GM12878 (cell line): Measurements from ENCODE around the gene MICALL2. TPM values are rescaled to one million over a fixed set of nuclear protein-coding genes. Genes with fewer than 3 reads are reported as not detected.

ENCODE experiments used
- ATAC-seq: fragments of 200-7000 bp; cut with Tn5 transposase; 3 replicates; pipeline ENCODE4 v1.9.1; 2020; ENCODE audit warnings: mild to moderate bottlenecking, moderate library complexity
- BruUV-seq: library from RNA; stranded (reverse); fragments of 400-500 nt; replicated peaks from 2 replicates; lab custom pipeline; 2021; lab: Mats Ljungman, UMichigan
- CTCF ChIA-PET: fragments of 300-600 bp; sonication (Branson Sonifier 250); formaldehyde crosslinking; extraction: SDS; loops from one replicate; lab custom pipeline; 2021; ENCODE audit warnings: inconsistent platforms; lab: Yijun Ruan, JAX
- POLR2A ChIA-PET: fragments of 350-600 bp; formaldehyde crosslinking; extraction: SDS; loops from one replicate; lab custom pipeline; 2021; ENCODE audit warnings: inconsistent platforms; lab: Charles Lee
- RAD21 ChIA-PET: fragments of 300-600 bp; sonication (Branson Sonifier 250); formaldehyde crosslinking; loops from one replicate; lab custom pipeline; 2023; ENCODE audit warnings: antibody characterized with exemption; ENCODE audit not compliant: unreplicated experiment; lab: Charles Lee
- SMC1A ChIA-PET: fragments of 300-600 bp; sonication (Branson Sonifier 250); formaldehyde crosslinking; loops from one replicate; lab custom pipeline; 2023; ENCODE audit not compliant: unreplicated experiment, uncharacterized antibody; lab: Charles Lee
- DNase-seq: peaks from one replicate; pipeline ENCODE4 v3.0.0-alpha.2; 2011; ENCODE audit warnings: low read depth, low spot score
- FAIRE-seq: peaks from 3 replicates; lab custom pipeline; 2011; peaks lifted over from hg19 to GRCh38; lab: Jason Lieb, UNC
- H2AFZ ChIP-seq: 2 replicates; pipeline ENCODE4 v1.6.0; 2011; ENCODE audit warnings: low read depth, low read length, control low read depth; ENCODE audit not compliant: control insufficient read depth
- H3K27ac ChIP-seq: 2 replicates; pipeline ENCODE4 v1.5.1; 2011; ENCODE audit warnings: control low read depth; ENCODE audit not compliant: control insufficient read depth, insufficient read depth
- H3K27me3 ChIP-seq, 2 experiments: replicated peaks in 1 of 2; 2 replicates each; pipeline versions ENCODE4 v1.6.0 to v1.6.1; 2011; ENCODE audit warnings: low read length in 1 of 2; ENCODE audit not compliant: control insufficient read depth in 2 of 2, insufficient read depth in 2 of 2
- H3K36me3 ChIP-seq, 2 experiments: 2 replicates each; pipeline ENCODE4 v1.5.1; 2011; ENCODE audit warnings: low read length in 1 of 2; ENCODE audit not compliant: control insufficient read depth in 2 of 2, insufficient read depth in 2 of 2
- H3K4me1 ChIP-seq: 2 replicates; pipeline ENCODE4 v1.6.1; 2011; ENCODE audit warnings: mild to moderate bottlenecking, low read length, moderate library complexity, mixed read lengths; ENCODE audit not compliant: control insufficient read depth, insufficient read depth
- H3K4me2 ChIP-seq: 2 replicates; pipeline ENCODE4 v1.6.0; 2011; ENCODE audit warnings: control low read depth; ENCODE audit not compliant: control insufficient read depth, insufficient read depth
- H3K4me3 ChIP-seq: fragments of 200-600 bp; sonication (generic); 2 replicates; pipeline ENCODE4 v1.5.1; 2016
- H3K79me2 ChIP-seq: 2 replicates; pipeline ENCODE4 v1.6.0; 2011; ENCODE audit warnings: low read length; ENCODE audit not compliant: control insufficient read depth, insufficient read depth
- H3K9ac ChIP-seq: 2 replicates; pipeline ENCODE4 v1.8.0; 2011; ENCODE audit warnings: low read length, control low read depth, mixed read lengths; ENCODE audit not compliant: control insufficient read depth, insufficient read depth
- H3K9me3 ChIP-seq: replicated peaks from 3 replicates; pipeline ENCODE4 v1.5.1; 2011; ENCODE audit warnings: mild to moderate bottlenecking, low read length; ENCODE audit not compliant: control insufficient read depth, insufficient read depth
- H4K20me1 ChIP-seq: 2 replicates; pipeline ENCODE4 v1.6.0; 2011; ENCODE audit not compliant: control insufficient read depth, insufficient read depth
- BCLAF1 ChIP-seq: fragments of 450-650 bp; IDR thresholded peaks from 2 replicates; pipeline ENCODE4 v1.6.1; 2017; ENCODE audit warnings: antibody characterized with exemption, mild to moderate bottlenecking, moderate library complexity
- CREB1 ChIP-seq: IDR thresholded peaks from 2 replicates; pipeline ENCODE4 v1.6.1; 2012; ENCODE audit warnings: low read depth, mild to moderate bottlenecking, inconsistent platforms
- EGR1 ChIP-seq, 2 experiments: IDR thresholded peaks; 1 replicate in 1 of 2; 2 replicates in 1 of 2; pipeline ENCODE4 v1.6.1; 2011 to 2012; ENCODE audit warnings: low read depth in 2 of 2, low read length in 2 of 2, borderline replicate concordance in 1 of 2, mild to moderate bottlenecking in 1 of 2, moderate library complexity in 1 of 2
- FOS ChIP-seq: IDR thresholded peaks from 3 replicates; pipeline ENCODE4 v1.6.1; 2011; ENCODE audit warnings: borderline replicate concordance; ENCODE audit not compliant: insufficient read length; ENCODE audit errors: extremely low read depth
- KLF5 ChIP-seq: fragments of 450-650 bp; IDR thresholded peaks from 2 replicates; pipeline ENCODE4 v1.6.1; 2014; ENCODE audit warnings: mild to moderate bottlenecking; ENCODE audit not compliant: partially characterized antibody
- MEF2A ChIP-seq: IDR thresholded peaks from 2 replicates; pipeline ENCODE4 v1.6.1; 2011; ENCODE audit warnings: low read depth, mild to moderate bottlenecking, low read length, moderate library complexity; ENCODE audit not compliant: insufficient read depth
- NBN ChIP-seq: fragments of 450-650 bp; IDR thresholded peaks from 2 replicates; pipeline ENCODE4 v1.6.1; 2016
- NRF1 ChIP-seq: conservative IDR thresholded peaks from 2 replicates; pipeline ENCODE4 v1.6.1; 2011; ENCODE audit warnings: mild to moderate bottlenecking, low read depth, low read length, improper control_type of control experiment
- PAX5 ChIP-seq: IDR thresholded peaks from 2 replicates; pipeline ENCODE4 v1.6.1; 2011; ENCODE audit warnings: low read depth, low read length, borderline replicate concordance
- POU2F2 ChIP-seq: IDR thresholded peaks from 3 replicates; pipeline ENCODE4 v1.6.1; 2011; ENCODE audit warnings: low read depth, mild to moderate bottlenecking, low read length, borderline replicate concordance
- RBBP5 ChIP-seq: fragments of 200-600 bp; sonication (generic); conservative IDR thresholded peaks from 2 replicates; pipeline ENCODE4 v1.6.1; 2016
- SREBF1 ChIP-seq: IDR thresholded peaks from 2 replicates; pipeline ENCODE4 v1.6.1; 2012; ENCODE audit warnings: mild to moderate bottlenecking, low read length
- STAT1 ChIP-seq: fragments of 450-650 bp; conservative IDR thresholded peaks from 2 replicates; pipeline ENCODE4 v1.6.1; 2014; ENCODE audit warnings: antibody characterized with exemption, mild to moderate bottlenecking
- STAT3 ChIP-seq: IDR thresholded peaks from 2 replicates; pipeline ENCODE4 v1.6.1; 2011; ENCODE audit warnings: low read depth, low read length, improper control_type of control experiment
- YBX1 ChIP-seq: fragments of 450-650 bp; IDR thresholded peaks from 2 replicates; pipeline ENCODE4 v1.6.1; 2016; ENCODE audit warnings: antibody characterized with exemption
- WGBS: methylation state at CpG from one replicate; pipeline ENCODE4 v1.1.6; 2016; ENCODE audit warnings: low lambda C conversion rate; ENCODE audit not compliant: insufficient replicate concordance, insufficient coverage; ENCODE audit errors: missing lambda C conversion rate; 5-methylcytosine and 5-hydroxymethylcytosine counted together
- in situ Hi-C: fragments of 300-500 bp; cut with MboI; formaldehyde crosslinking; loops from 9 replicates; pipeline ENCODE4 v1.14.3; 2018; ENCODE audit warnings: mixed read lengths
- intact Hi-C: fragments of 100-400 bp; cut with micrococcal nuclease; formaldehyde crosslinking; loops from one replicate; pipeline ENCODE4 v1.14.2; 2022; ENCODE audit not compliant: unreplicated experiment
- polyA plus RNA-seq, 11 experiments: library from polyadenylated mRNA; depleted of rRNA in 4 of 11; unstranded in 6 of 11; stranded (reverse) in 5 of 11; fragments of >200 nt; fragmentation: Nextera tagmentation in 4 of 11; fragmentation: Illumina TruSeq in 1 of 11; extraction: Ambion mirVana in 4 of 11; extraction: Trizol in 1 of 11; gene quantifications; 1 replicate in 1 of 11; 2 replicates in 10 of 11; pipeline versions ENCODE4 v1.2.1 to v1.2.3, GENCODE V29; 2011 to 2016; ENCODE audit warnings: inconsistent platforms in 2 of 11, missing spikeins in 2 of 11, low read depth in 1 of 11
- total RNA-seq, 4 experiments: library from RNA; depleted of rRNA in 3 of 4; stranded (reverse); fragments of >200 nt in 3 of 4; fragmentation: Illumina TruSeq in 1 of 4; extraction: Trizol in 1 of 4; gene quantifications; 2 replicates each; pipeline versions ENCODE4 v1.2.1 to v1.2.3, GENCODE V29; 2013 to 2021
- TF ChIP-seq, protein P1 (sequence below): IDR thresholded peaks from 2 replicates; pipeline ENCODE4 v1.6.1; 2011; ENCODE audit warnings: low read depth, mild to moderate bottlenecking, low read length, moderate library complexity, borderline replicate concordance; ENCODE audit errors: extremely low read depth
- TF ChIP-seq, protein P2 (sequence below): fragments of 450-650 bp; IDR thresholded peaks from 2 replicates; pipeline ENCODE4 v1.6.1; 2014; ENCODE audit warnings: mild to moderate bottlenecking
- TF ChIP-seq, protein P3 (sequence below): fragments of 450-650 bp; formaldehyde crosslinking; IDR thresholded peaks from 2 replicates; pipeline ENCODE4 v1.5.0; 2022; ENCODE audit warnings: mild to moderate bottlenecking, missing genetic modification characterization

Gene MICALL2
- total and polyA plus RNA-seq, 10 of the 15 experiments (the other 5 are each of a cell fraction or from before 2014, with no cell fraction given) = 0.04 to 1.7 (median 0.83) TPM; not detected in 3

GRCh38 chr7:1499367-1500029 lies 40.2 kb upstream of the MICALL2 start:
- FAIRE-seq (no peak), DNase-seq (no peak), ATAC-seq (no peak)
- H3K79me2 ChIP-seq = peaks cover 18% of the 10 kb centered on the region
- no peak overlapping the region for H3K9ac ChIP-seq
- peaks cover 0 to 16% of the 10 kb centered on the region in 2 experiments; a peak in 2 of 4 replicates for H3K36me3 ChIP-seq
- CTCF ChIA-PET = no interaction called here
- H4K20me1 ChIP-seq = no peaks in the 10 kb centered on the region; the same call in 1 of the 2 replicates
- H3K4me2 ChIP-seq = no peak overlapping the region
- POLR2A ChIA-PET = no interaction called here
- H2AFZ ChIP-seq = no peak overlapping the region
- no peak overlapping the region for H3K4me3 ChIP-seq
- intact Hi-C loops = loop anchor here (5.0 kb wide), 1 partner anchor 68 kb away; no protein-coding TSS in a partner anchor
- BruUV-seq = no TSS peak
- no peak overlapping the region for H3K27ac ChIP-seq
- 84% methylated on average over 29 of the region's 33 CpGs for WGBS
- SMC1A ChIA-PET = no interaction called here
- RAD21 ChIA-PET = no interaction called here
- in situ Hi-C loops = no loop called here
- peaks cover 11% of the 10 kb centered on the region for H3K4me1 ChIP-seq
- H3K9me3 ChIP-seq = no peaks in the 10 kb centered on the region
- no peaks in the 10 kb centered on the region for H3K27me3 ChIP-seq
- TF ChIP-seq PAX5 = no peak
- no peak for TF ChIP-seq BCLAF1
- no peak for TF ChIP-seq POU2F2
- no peak for TF ChIP-seq RBBP5
- TF ChIP-seq STAT3 = no peak
- no peak for TF ChIP-seq NRF1
- no peak for TF ChIP-seq FOS
- no peak for TF ChIP-seq KLF5
- TF ChIP-seq, protein P1, sequence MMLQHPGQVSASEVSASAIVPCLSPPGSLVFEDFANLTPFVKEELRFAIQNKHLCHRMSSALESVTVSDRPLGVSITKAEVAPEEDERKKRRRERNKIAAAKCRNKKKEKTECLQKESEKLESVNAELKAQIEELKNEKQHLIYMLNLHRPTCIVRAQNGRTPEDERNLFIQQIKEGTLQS = no peak
- TF ChIP-seq, protein P2, sequence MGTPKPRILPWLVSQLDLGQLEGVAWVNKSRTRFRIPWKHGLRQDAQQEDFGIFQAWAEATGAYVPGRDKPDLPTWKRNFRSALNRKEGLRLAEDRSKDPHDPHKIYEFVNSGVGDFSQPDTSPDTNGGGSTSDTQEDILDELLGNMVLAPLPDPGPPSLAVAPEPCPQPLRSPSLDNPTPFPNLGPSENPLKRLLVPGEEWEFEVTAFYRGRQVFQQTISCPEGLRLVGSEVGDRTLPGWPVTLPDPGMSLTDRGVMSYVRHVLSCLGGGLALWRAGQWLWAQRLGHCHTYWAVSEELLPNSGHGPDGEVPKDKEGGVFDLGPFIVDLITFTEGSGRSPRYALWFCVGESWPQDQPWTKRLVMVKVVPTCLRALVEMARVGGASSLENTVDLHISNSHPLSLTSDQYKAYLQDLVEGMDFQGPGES = no peak
- TF ChIP-seq STAT1 = no peak
- TF ChIP-seq SREBF1 = no peak
- no peak for TF ChIP-seq EGR1 (IDR thresholded peaks at IDR 0.05; ENCODE audit: borderline replicate concordance in 1 of 2, low read depth in 2 of 2, low read length in 2 of 2)
- TF ChIP-seq CREB1 = no peak
- no peak for TF ChIP-seq YBX1
- no peak for TF ChIP-seq MEF2A
- TF ChIP-seq, protein P3, sequence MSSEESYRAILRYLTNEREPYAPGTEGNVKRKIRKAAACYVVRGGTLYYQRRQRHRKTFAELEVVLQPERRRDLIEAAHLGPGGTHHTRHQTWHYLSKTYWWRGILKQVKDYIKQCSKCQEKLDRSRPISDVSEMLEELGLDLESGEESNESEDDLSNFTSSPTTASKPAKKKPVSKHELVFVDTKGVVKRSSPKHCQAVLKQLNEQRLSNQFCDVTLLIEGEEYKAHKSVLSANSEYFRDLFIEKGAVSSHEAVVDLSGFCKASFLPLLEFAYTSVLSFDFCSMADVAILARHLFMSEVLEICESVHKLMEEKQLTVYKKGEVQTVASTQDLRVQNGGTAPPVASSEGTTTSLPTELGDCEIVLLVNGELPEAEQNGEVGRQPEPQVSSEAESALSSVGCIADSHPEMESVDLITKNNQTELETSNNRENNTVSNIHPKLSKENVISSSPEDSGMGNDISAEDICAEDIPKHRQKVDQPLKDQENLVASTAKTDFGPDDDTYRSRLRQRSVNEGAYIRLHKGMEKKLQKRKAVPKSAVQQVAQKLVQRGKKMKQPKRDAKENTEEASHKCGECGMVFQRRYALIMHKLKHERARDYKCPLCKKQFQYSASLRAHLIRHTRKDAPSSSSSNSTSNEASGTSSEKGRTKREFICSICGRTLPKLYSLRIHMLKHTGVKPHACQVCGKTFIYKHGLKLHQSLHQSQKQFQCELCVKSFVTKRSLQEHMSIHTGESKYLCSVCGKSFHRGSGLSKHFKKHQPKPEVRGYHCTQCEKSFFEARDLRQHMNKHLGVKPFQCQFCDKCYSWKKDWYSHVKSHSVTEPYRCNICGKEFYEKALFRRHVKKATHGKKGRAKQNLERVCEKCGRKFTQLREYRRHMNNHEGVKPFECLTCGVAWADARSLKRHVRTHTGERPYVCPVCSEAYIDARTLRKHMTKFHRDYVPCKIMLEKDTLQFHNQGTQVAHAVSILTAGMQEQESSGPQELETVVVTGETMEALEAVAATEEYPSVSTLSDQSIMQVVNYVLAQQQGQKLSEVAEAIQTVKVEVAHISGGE (CRISPR knock-in tag) = no peak
- no peak for TF ChIP-seq NBN
